ENCODE results near the gene RNFT2. TPM values are rescaled to one million over a fixed set of nuclear protein-coding genes. Genes with fewer than 3 reads are reported as not detected.

Gene RNFT2
- total RNA-seq, 4 donors from 2014 or later = 0.31 to 0.54 TPM; not detected in 2

DNA sequence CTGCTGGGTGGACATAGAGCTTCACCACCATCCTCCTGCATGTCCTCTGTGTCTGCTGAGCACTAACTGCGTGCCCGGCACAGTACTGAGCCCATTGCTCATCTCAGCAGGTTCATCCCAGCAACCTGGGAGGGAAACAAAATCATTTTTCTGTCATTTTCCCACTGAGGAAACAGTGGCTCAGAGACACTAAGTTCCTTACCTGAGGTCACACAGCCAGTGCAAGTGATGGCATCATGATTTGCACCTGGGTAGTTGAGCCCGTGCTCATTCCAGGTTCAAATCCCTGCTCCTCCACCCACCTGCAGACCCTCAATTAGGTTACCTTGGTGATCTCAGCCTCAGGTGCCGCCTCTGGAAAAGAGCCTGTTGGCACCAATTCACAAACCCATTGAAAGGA lies 23.4 kb downstream of the RNFT2 start:
- 93 to 100% methylated on average over 2 of the region's 4 CpGs for WGBS, 2 donors (ENCODE audit: low coverage in 1 of 2)
- Histone ChIP-seq H3K4me1 (no peaks in the 10 kb centered on the region), H3K9me3 (no peaks in the 10 kb centered on the region), H3K36me3 (no peaks in the 10 kb centered on the region), H3K4me3 (no peak overlapping the region), H3K27me3 (no peaks in the 10 kb centered on the region), H3K27ac (no peak overlapping the region)
- TF ChIP-seq POLR2AphosphoS5 (IDR thresholded peaks at IDR 0.05) (no peak), POLR2A (IDR thresholded peaks at IDR 0.05) (no peak), EP300 (IDR thresholded peaks at IDR 0.05) (no peak)
- TF ChIP-seq, protein P1, sequence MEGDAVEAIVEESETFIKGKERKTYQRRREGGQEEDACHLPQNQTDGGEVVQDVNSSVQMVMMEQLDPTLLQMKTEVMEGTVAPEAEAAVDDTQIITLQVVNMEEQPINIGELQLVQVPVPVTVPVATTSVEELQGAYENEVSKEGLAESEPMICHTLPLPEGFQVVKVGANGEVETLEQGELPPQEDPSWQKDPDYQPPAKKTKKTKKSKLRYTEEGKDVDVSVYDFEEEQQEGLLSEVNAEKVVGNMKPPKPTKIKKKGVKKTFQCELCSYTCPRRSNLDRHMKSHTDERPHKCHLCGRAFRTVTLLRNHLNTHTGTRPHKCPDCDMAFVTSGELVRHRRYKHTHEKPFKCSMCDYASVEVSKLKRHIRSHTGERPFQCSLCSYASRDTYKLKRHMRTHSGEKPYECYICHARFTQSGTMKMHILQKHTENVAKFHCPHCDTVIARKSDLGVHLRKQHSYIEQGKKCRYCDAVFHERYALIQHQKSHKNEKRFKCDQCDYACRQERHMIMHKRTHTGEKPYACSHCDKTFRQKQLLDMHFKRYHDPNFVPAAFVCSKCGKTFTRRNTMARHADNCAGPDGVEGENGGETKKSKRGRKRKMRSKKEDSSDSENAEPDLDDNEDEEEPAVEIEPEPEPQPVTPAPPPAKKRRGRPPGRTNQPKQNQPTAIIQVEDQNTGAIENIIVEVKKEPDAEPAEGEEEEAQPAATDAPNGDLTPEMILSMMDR (IDR thresholded peaks at IDR 0.05) = no peak
- ATAC-seq = no peak

DNA sequence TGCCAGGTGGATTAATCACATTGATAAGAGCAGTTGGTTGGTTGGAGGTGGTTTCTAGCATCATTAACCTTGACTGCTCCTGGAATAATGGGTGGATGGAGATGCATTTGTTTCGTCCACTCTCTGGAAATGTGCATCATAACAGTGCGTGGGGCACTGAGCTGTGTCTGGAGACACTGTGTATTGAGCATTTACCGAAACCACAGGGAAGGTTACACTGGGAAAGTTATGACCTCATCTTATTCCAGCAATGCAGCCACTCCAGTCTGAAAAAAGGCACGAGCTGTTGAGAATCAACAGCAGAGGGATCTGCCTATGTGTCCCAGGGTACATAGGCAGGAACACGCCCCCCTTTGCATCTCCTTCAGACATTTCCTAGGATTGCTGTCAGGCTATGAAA lies 27.2 kb downstream of the RNFT2 start:
- Histone ChIP-seq H3K4me1 (no peaks in the 10 kb centered on the region), H3K27ac (no peak overlapping the region), H3K36me3 (no peaks in the 10 kb centered on the region), H3K4me3 (no peak overlapping the region), H3K27me3 (no peaks in the 10 kb centered on the region), H3K9me3 (no peaks in the 10 kb centered on the region)
- ATAC-seq = no peak
- 55% methylated on average over 5 of the region's 5 CpGs; no CpG with 5 or more reads in 1 of the 2 donors for WGBS, 2 donors (ENCODE audit: low coverage in 1 of 2)
- no peak for TF ChIP-seq POLR2A (IDR thresholded peaks at IDR 0.05)

DNA sequence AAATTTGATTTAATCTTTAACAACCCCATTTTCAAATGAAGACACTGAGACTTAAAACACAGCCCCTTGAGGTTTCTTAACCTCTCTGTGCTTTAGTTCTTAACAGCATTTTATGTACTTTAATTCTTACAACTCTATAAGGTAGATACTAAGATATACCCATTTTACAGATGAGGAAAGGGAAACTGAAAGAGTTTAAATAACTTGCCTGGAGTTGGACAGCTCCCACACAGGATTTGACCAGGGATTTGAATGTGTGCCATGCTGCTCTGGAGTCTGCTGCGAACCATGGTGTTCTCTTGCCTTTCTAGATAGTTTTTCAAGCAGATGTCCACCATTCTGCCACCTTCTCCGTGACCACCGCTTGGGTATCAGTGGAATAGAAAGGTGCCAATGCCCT lies 28.2 kb downstream of the RNFT2 start:
- Histone ChIP-seq H3K27me3 (no peaks in the 10 kb centered on the region), H3K27ac (no peak overlapping the region), H3K4me1 (no peaks in the 10 kb centered on the region), H3K9me3 (no peaks in the 10 kb centered on the region), H3K4me3 (no peak overlapping the region), H3K36me3 (no peaks in the 10 kb centered on the region)
- 98 to 100% methylated on average over 3 of the region's 3 CpGs for WGBS, 2 donors (ENCODE audit: low coverage in 1 of 2)
- TF ChIP-seq EP300 (IDR thresholded peaks at IDR 0.05) = no peak
- no peak for TF ChIP-seq POLR2AphosphoS5 (IDR thresholded peaks at IDR 0.05)
- TF ChIP-seq POLR2A (IDR thresholded peaks at IDR 0.05) = no peak
- TF ChIP-seq, protein P1 (IDR thresholded peaks at IDR 0.05) = no peak
- no peak for ATAC-seq

DNA sequence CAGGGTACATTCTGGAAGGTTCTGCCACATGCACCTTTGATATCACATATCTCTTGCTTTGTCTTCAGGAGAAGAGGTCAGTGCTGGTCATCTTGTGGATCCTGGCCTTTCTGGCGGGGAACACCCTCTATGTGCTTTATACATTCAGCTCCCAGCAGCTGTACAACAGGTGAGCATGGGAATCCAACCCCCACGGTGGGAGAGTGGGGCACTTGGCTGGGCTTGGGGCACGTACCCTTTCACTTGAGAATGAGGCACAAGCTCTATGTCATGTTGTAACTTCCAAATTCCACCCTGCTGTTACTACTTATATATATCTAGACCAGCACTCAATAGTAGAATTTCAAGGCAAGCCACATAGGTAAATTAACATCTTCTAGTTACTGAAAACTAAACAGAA lies 28.6 kb downstream of the RNFT2 start:
- Histone ChIP-seq H3K9me3 (no peaks in the 10 kb centered on the region), H3K27me3 (no peaks in the 10 kb centered on the region), H3K27ac (no peak overlapping the region), H3K4me1 (no peaks in the 10 kb centered on the region), H3K36me3 (no peaks in the 10 kb centered on the region), H3K4me3 (no peak overlapping the region)
- no peak for ATAC-seq
- TF ChIP-seq POLR2A (IDR thresholded peaks at IDR 0.05) (no peak), EP300 (IDR thresholded peaks at IDR 0.05) (no peak), POLR2AphosphoS5 (IDR thresholded peaks at IDR 0.05) (no peak)
- TF ChIP-seq, protein P1 (IDR thresholded peaks at IDR 0.05) = no peak
- WGBS, 2 donors (ENCODE audit: low coverage in 1 of 2) = no CpG with 5 or more reads among the region's 3 CpGs

DNA sequence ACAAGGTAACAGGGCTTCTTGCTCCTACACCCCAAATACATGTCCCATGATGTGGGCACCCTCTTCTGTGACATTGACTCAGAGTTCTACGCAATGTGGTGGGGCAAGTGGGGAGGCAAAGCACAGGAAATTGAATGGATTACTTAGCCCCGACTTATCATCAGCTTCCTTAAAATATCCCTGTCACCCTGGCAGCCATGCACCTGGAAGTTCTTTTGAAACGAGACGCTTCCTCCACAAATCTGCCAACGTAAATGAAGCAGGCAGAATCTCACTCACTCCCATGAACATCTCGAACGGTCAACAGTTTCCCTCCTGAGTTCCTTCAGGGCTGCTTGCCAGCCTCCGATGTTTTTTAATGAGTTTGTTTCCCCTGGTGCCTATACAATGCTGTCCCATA lies 33.5 kb downstream of the RNFT2 start:
- H3K4me1 ChIP-seq = no peaks in the 10 kb centered on the region
- H3K36me3 ChIP-seq = no peaks in the 10 kb centered on the region
- H3K27ac ChIP-seq = no peak overlapping the region
- no peaks in the 10 kb centered on the region for H3K27me3 ChIP-seq
- TF ChIP-seq EP300 (IDR thresholded peaks at IDR 0.05) = no peak
- 66 to 68% methylated on average over 6 to 8 of the region's 8 CpGs for WGBS, 2 donors (ENCODE audit: low coverage in 1 of 2)
- no peak overlapping the region for H3K4me3 ChIP-seq
- H3K9me3 ChIP-seq = no peaks in the 10 kb centered on the region
- ATAC-seq = no peak

DNA sequence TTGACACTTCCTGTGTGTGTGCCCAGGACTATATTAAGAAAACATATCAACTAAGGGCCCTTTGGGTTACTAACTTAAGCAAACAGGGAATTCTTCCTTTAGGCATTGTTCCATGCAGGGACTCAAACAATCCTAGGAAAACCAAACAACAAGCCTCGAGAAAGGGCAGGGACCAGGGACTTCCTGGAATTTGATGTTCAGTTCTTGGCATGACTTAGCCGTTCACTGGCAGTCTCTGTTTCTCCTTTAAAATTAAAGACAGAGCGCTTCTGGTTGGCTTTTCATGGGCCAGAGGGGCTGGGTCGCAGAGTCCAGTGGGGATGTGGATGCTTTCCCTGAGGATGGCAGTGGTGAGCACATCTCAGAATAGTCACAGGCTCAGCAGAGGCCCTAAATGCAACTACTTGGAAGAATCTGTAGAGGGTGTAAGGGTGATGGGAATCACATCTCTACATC lies 35.2 kb downstream of the RNFT2 start:
- no peak for ATAC-seq
- WGBS, 2 donors (ENCODE audit: low coverage in 1 of 2) = 93 to 100% methylated on average over 1 to 4 of the region's 4 CpGs

More for the DNA sequence above, 35.2 kb downstream of the RNFT2 start:
- no peaks in the 10 kb centered on the region for H3K4me1 ChIP-seq
- H3K4me3 ChIP-seq = no peak overlapping the region
- no peaks in the 10 kb centered on the region for H3K9me3 ChIP-seq
- no peaks in the 10 kb centered on the region for H3K36me3 ChIP-seq
- no peak overlapping the region for H3K27ac ChIP-seq
- no peaks in the 10 kb centered on the region for H3K27me3 ChIP-seq
- TF ChIP-seq POLR2A (IDR thresholded peaks at IDR 0.05) (no peak), POLR2AphosphoS5 (IDR thresholded peaks at IDR 0.05) (no peak), EP300 (IDR thresholded peaks at IDR 0.05) (no peak)
- TF ChIP-seq, protein P1 (IDR thresholded peaks at IDR 0.05) = no peak

Measured in gastroesophageal sphincter (tissue), 4 donors.